K562 (cell line): ENCODE measurements around the gene PIK3R4. TPM values are rescaled to one million over a fixed set of nuclear protein-coding genes. Genes with fewer than 3 reads are reported as not detected.

Experiments used
- ATAC-seq: fragments of 200-7000 bp; cut with Tn5 transposase; 3 replicates; pipeline ENCODE4 v1.9.1; 2020; ENCODE audit warnings: moderate library complexity
- BruUV-seq: library from RNA; stranded (reverse); fragments of 400-500 nt; replicated peaks from 2 replicates; lab custom pipeline; 2021; lab: Mats Ljungman, UMichigan
- CTCF ChIA-PET: fragments of 300-600 bp; formaldehyde crosslinking; extraction: SDS; loops from one replicate; lab custom pipeline; 2021; ENCODE audit warnings: low intra/inter-chr PET ratio; lab: Yijun Ruan, JAX
- POLR2A ChIA-PET: fragments of 300-600, 350-650 bp; sonication (Branson Sonifier 250); formaldehyde crosslinking; extraction: SDS; loops from one replicate; lab custom pipeline; 2021; ENCODE audit warnings: antibody characterized with exemption, inconsistent platforms; lab: Yijun Ruan, JAX
- DNase-seq, 4 experiments: peaks; one replicate each; pipeline versions ENCODE4 v3.0.0 to v3.0.0-alpha.2; 2011 to 2018; ENCODE audit warnings: low spot score in 3 of 4, mixed read lengths in 3 of 4; ENCODE audit errors: extremely low read depth in 1 of 4
- FAIRE-seq: peaks from 2 replicates; lab custom pipeline; 2011; peaks lifted over from hg19 to GRCh38; lab: Jason Lieb, UNC
- H2AFZ ChIP-seq: 2 replicates; pipeline ENCODE4 v1.6.0; 2011; ENCODE audit warnings: low read depth, low read length, control low read depth, inconsistent platforms
- H3K27ac ChIP-seq: fragments of 200-600 bp; 3 replicates; pipeline ENCODE4 v1.8.0; 2011; ENCODE audit warnings: low read depth, mild to moderate bottlenecking, control low read depth, inconsistent platforms, low read length, moderate library complexity, mixed read lengths; ENCODE audit errors: extremely low read depth
- H3K27me3 ChIP-seq, 2 experiments: fragments of 300-600 bp in 1 of 2; 2 replicates in 1 of 2; 3 replicates in 1 of 2; pipeline versions ENCODE4 v1.6.0 to v1.8.0; 2011; ENCODE audit warnings: inconsistent platforms in 2 of 2, low read length in 2 of 2, mild to moderate bottlenecking in 1 of 2, mixed read lengths in 1 of 2, moderate library complexity in 1 of 2; ENCODE audit not compliant: control insufficient read depth in 2 of 2, insufficient read depth in 2 of 2
- H3K36me3 ChIP-seq: fragments of 300-600 bp; 3 replicates; pipeline ENCODE4 v1.8.0; 2011; ENCODE audit warnings: mild to moderate bottlenecking, low read length, inconsistent platforms; ENCODE audit not compliant: control insufficient read depth, insufficient read depth
- H3K4me1 ChIP-seq, 2 experiments: fragments of 200-600 bp in 1 of 2; replicated peaks in 1 of 2; 2 replicates in 1 of 2; 3 replicates in 1 of 2; pipeline versions ENCODE4 v1.5.1 to v1.8.0; 2011; ENCODE audit warnings: inconsistent platforms in 2 of 2, low read length in 2 of 2, mild to moderate bottlenecking in 1 of 2, mixed read lengths in 1 of 2, moderate library complexity in 1 of 2; ENCODE audit not compliant: control insufficient read depth in 2 of 2, insufficient read depth in 2 of 2
- H3K4me2 ChIP-seq: 2 replicates; pipeline ENCODE4 v1.6.1; 2011; ENCODE audit warnings: low read length, control low read depth, inconsistent platforms, mixed read lengths; ENCODE audit not compliant: insufficient read depth
- H3K4me3 ChIP-seq: fragments of 200-600 bp; sonication (generic), shearing (Covaris generic); 2 replicates; pipeline ENCODE4 v1.5.1; 2016; ENCODE audit warnings: control low read depth, inconsistent platforms
- H3K79me2 ChIP-seq: fragments of 200-600 bp; 3 replicates; pipeline ENCODE4 v1.8.0; 2011; ENCODE audit warnings: low read length, inconsistent platforms; ENCODE audit not compliant: control insufficient read depth, insufficient read depth
- H3K9ac ChIP-seq, 2 experiments: 2 replicates each; pipeline versions ENCODE4 v1.6.0 to v1.6.1; 2011; ENCODE audit warnings: low read depth in 2 of 2, low read length in 2 of 2, control low read depth in 1 of 2, inconsistent platforms in 1 of 2, mild to moderate bottlenecking in 1 of 2, mixed read lengths in 1 of 2; ENCODE audit not compliant: insufficient read depth in 1 of 2
- H3K9me1 ChIP-seq: one replicate; pipeline ENCODE4 v1.6.0; 2011; ENCODE audit warnings: inconsistent platforms, mild to moderate bottlenecking, low read length, moderate library complexity; ENCODE audit not compliant: control insufficient read depth, insufficient read depth
- H3K9me3 ChIP-seq: replicated peaks from 2 replicates; pipeline ENCODE4 v1.5.1; 2011; ENCODE audit warnings: low read depth, low read length, inconsistent platforms; ENCODE audit not compliant: control insufficient read depth, insufficient read depth
- H4K20me1 ChIP-seq: replicated peaks from 2 replicates; pipeline ENCODE4 v1.6.1; 2011; ENCODE audit warnings: low read length, inconsistent platforms, mixed read lengths; ENCODE audit not compliant: control insufficient read depth, insufficient read depth
- FOXJ2 ChIP-seq: fragments of 200-800 bp; sonication (Bioruptor generic); IDR thresholded peaks from 2 replicates; pipeline ENCODE4 v1.6.1; 2016; ENCODE audit warnings: missing genetic modification characterization, missing compliant biosample characterization
- HDAC3 ChIP-seq: fragments of 450-650 bp; IDR thresholded peaks from 2 replicates; pipeline ENCODE4 v1.6.1; 2018; ENCODE audit warnings: borderline replicate concordance, mild to moderate bottlenecking, moderate library complexity; ENCODE audit not compliant: partially characterized antibody
- HEY1 ChIP-seq: fragments of 250-450 bp; sonication (Bioruptor Pico); IDR thresholded peaks from 2 replicates; pipeline ENCODE4 v1.5.0; 2020; ENCODE audit warnings: mild to moderate bottlenecking, moderate library complexity, borderline replicate concordance
- HNRNPL ChIP-seq: fragments of 200-400 bp; formaldehyde crosslinking; IDR thresholded peaks from 2 replicates; pipeline ENCODE4 v1.6.1; 2017; ENCODE audit warnings: low read depth, mild to moderate bottlenecking, low read length
- MCM3 ChIP-seq: fragments of 450-650 bp; IDR thresholded peaks from 2 replicates; pipeline ENCODE4 v1.6.1; 2016
- NR1H2 ChIP-seq: sonication (generic); formaldehyde crosslinking; IDR thresholded peaks from 2 replicates; pipeline ENCODE4 v1.4.0; 2020; ENCODE audit warnings: mild to moderate bottlenecking, missing genetic modification reagents
- TEAD4 ChIP-seq, 2 experiments: sonication (generic) in 1 of 2; formaldehyde crosslinking in 1 of 2; IDR thresholded peaks; 2 replicates each; pipeline versions ENCODE4 v1.6.1 to v1.8.0; 2012 to 2022; ENCODE audit warnings: borderline replicate concordance in 1 of 2, inconsistent platforms in 1 of 2, low read length in 1 of 2, mild to moderate bottlenecking in 1 of 2, missing genetic modification reagents in 1 of 2
- ZNF12 ChIP-seq: sonication (generic); formaldehyde crosslinking; IDR thresholded peaks from 2 replicates; pipeline ENCODE4 v1.4.0; 2020; ENCODE audit warnings: mild to moderate bottlenecking, missing genetic modification reagents
- ZNF354B ChIP-seq: fragments of 250-450 bp; sonication (Bioruptor Pico); IDR thresholded peaks from 2 replicates; pipeline ENCODE4 v1.4.0; 2020
- ZNF644 ChIP-seq: fragments of 200-800 bp; sonication (Bioruptor generic); IDR thresholded peaks from 2 replicates; pipeline ENCODE4 v1.6.1; 2016; ENCODE audit warnings: low read depth, missing genetic modification characterization, missing compliant biosample characterization
- ZNF77 ChIP-seq: fragments of 250-450 bp; sonication (Bioruptor Pico); IDR thresholded peaks from 2 replicates; pipeline ENCODE4 v1.5.0; 2020
- WGBS: fragments of 100-300 bp; shearing (Covaris generic); methylation state at CpG from one replicate; pipeline ENCODE4 v1.1.6; 2016; ENCODE audit warnings: low coverage, mixed read lengths; ENCODE audit not compliant: insufficient coverage; ENCODE audit errors: missing lambda C conversion rate; 5-methylcytosine and 5-hydroxymethylcytosine counted together
- in situ Hi-C: fragments of 300-500 bp; cut with MboI; formaldehyde crosslinking; loops from 4 replicates; pipeline ENCODE4 v1.15.0; 2018; ENCODE audit warnings: inconsistent platforms, mixed read lengths
- intact Hi-C: fragments of 100-400 bp; cut with micrococcal nuclease; formaldehyde crosslinking; loops from 2 replicates; pipeline ENCODE4 v1.14.2; 2022
- polyA plus RNA-seq, 8 experiments: library from polyadenylated mRNA; depleted of rRNA in 4 of 8; stranded (reverse) in 5 of 8; unstranded in 3 of 8; fragments of >200 nt; fragmentation: Nextera tagmentation in 2 of 8; fragmentation: Illumina TruSeq in 1 of 8; extraction: Ambion mirVana in 2 of 8; extraction: Trizol in 1 of 8; gene quantifications; 2 replicates each; pipeline versions ENCODE4 v1.2.1 to v1.2.3, GENCODE V29; 2011 to 2014; ENCODE audit warnings: inconsistent platforms in 1 of 8, missing spikeins in 1 of 8
- total RNA-seq, 7 experiments: library from RNA; depleted of rRNA in 6 of 7; stranded (reverse); fragments of >200 nt in 6 of 7; fragmentation: Illumina TruSeq in 2 of 7; extraction: Trizol in 2 of 7; gene quantifications; 2 replicates each; pipeline versions ENCODE4 v1.2.1 to v1.2.3, GENCODE V29; 2011 to 2021; ENCODE audit warnings: low replicate concordance in 1 of 7
- TF ChIP-seq, protein P1 (sequence below): fragments of 250-450 bp; sonication (Bioruptor Pico); IDR thresholded peaks from 2 replicates; pipeline ENCODE4 v1.8.0; 2022; ENCODE audit warnings: inconsistent platforms, mild to moderate bottlenecking, moderate library complexity, borderline replicate concordance
- TF ChIP-seq, protein P2 (sequence below): IDR thresholded peaks from 2 replicates; pipeline ENCODE4 v1.6.1; 2011; ENCODE audit not compliant: insufficient read length; ENCODE audit errors: extremely low read depth
- TF ChIP-seq, protein P3 (sequence below), 2 experiments: IDR thresholded peaks in 1 of 2; conservative IDR thresholded peaks in 1 of 2; 2 replicates each; pipeline ENCODE4 v1.6.1; 2016; ENCODE audit warnings: low read depth in 2 of 2, mild to moderate bottlenecking in 1 of 2, missing compliant biosample characterization in 1 of 2, missing genetic modification characterization in 1 of 2, moderate library complexity in 1 of 2
- TF ChIP-seq, protein P4 (sequence below): IDR thresholded peaks from 2 replicates; pipeline ENCODE4 v1.6.1; 2011; ENCODE audit warnings: borderline replicate concordance, low read depth, mild to moderate bottlenecking, moderate library complexity, low read length; ENCODE audit not compliant: insufficient read depth, poor library complexity, severe bottlenecking

PIK3R4 gene
- total and polyA plus RNA-seq, 9 of the 15 experiments (the other 6 are each of a cell fraction or from before 2014, with no cell fraction given), result 20.6 to 45.8 (median 26.0) TPM

DNA sequence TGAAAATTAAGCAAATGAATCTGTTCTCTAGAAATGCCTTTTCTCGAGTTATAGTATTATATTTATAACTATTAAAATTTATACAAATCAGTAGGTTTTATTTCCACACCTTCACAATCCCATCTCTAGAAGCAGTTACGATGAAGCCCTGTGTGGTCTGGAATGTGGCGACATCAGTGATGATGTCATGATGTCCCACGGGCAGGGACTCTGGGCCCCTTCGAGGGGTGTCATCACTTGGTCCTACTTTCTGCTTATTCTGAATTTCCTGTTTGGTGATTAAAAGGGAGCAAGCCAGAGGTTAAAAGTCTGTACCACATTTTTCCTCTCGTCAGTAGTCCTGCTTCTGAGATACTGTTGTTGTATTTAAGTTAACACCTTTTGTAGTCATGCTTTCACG lies 67.4 kb downstream of the PIK3R4 start (continued):
- TF ChIP-seq, protein P1, sequence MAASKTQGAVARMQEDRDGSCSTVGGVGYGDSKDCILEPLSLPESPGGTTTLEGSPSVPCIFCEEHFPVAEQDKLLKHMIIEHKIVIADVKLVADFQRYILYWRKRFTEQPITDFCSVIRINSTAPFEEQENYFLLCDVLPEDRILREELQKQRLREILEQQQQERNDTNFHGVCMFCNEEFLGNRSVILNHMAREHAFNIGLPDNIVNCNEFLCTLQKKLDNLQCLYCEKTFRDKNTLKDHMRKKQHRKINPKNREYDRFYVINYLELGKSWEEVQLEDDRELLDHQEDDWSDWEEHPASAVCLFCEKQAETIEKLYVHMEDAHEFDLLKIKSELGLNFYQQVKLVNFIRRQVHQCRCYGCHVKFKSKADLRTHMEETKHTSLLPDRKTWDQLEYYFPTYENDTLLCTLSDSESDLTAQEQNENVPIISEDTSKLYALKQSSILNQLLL, result no peak
- TF ChIP-seq HEY1 (CRISPR knock-in tag), result no peak
- TF ChIP-seq HDAC3, result no peak
- TF ChIP-seq ZNF12, result no peak
- no peak for TF ChIP-seq ZNF354B
- TF ChIP-seq HNRNPL, result no peak

DNA sequence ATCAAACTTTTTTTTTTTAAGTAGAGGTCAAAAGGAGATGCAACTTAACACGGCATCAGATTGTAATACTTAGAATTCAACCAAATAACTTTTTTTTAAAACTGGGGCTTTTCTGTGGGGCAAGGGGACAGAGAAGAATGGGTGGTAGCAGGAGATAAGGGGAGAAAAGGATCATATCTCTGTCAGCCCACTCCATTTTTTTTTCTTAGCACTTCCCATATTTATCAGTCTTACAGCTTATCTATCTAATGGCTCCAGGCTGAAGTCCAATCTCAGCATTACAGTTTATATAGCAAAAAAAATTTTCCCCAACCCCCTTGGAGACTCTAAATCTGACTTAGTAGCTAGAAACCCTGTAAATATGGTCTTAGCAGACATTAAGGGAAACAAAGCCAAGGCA lies 69.3 kb downstream of the PIK3R4 start:
- H3K27me3 ChIP-seq, result no peaks in the 10 kb centered on the region
- H3K4me2 ChIP-seq, result no peak overlapping the region
- in situ Hi-C loops (no loop called here), intact Hi-C loops (no loop called here)
- peak; percentile 8 to 20 (median 15) for DNase-seq
- no peak overlapping the region for H3K27ac ChIP-seq
- ATAC-seq, result no peak
- no peak overlapping the region for H3K9ac ChIP-seq
- CTCF ChIA-PET, result no interaction called here
- H3K79me2 ChIP-seq, result no peaks in the 10 kb centered on the region
- 0% methylated on average over 1 of the region's 1 CpG for WGBS
- no peaks in the 10 kb centered on the region for H3K9me1 ChIP-seq
- POLR2A ChIA-PET, result interaction anchor here (1.1 to 1.2 kb wide), 2 partner anchors 9 to 22 kb away, joined by 3 to 7 read pairs; no protein-coding TSS in a partner anchor
- H3K36me3 ChIP-seq, result peaks cover 56% of the 10 kb centered on the region
- H3K4me1 ChIP-seq, result 0 out of 5 replicates have a peak, but pooled peaks cover 0 to 3% of the 10 kb centered on the region in 2 experiments
- no TSS peak for BruUV-seq
- no peak overlapping the region for H2AFZ ChIP-seq
- no peaks in the 10 kb centered on the region for H4K20me1 ChIP-seq
- no peaks in the 10 kb centered on the region for H3K9me3 ChIP-seq
- H3K4me3 ChIP-seq, result no peak overlapping the region
- no peak for FAIRE-seq
- TF ChIP-seq FOXJ2 (no peak), TEAD4 (IDR thresholded peaks at IDR 0.05; ENCODE audit: low read length) (peak; percentile 74), TEAD4 (CRISPR knock-in tag; IDR thresholded peaks at IDR 0.05; ENCODE audit: borderline replicate concordance) (no peak), ZNF77 (no peak), ZNF644 (no peak), MCM3 (no peak), NR1H2 (CRISPR knock-in tag) (no peak)
- TF ChIP-seq, protein P2, sequence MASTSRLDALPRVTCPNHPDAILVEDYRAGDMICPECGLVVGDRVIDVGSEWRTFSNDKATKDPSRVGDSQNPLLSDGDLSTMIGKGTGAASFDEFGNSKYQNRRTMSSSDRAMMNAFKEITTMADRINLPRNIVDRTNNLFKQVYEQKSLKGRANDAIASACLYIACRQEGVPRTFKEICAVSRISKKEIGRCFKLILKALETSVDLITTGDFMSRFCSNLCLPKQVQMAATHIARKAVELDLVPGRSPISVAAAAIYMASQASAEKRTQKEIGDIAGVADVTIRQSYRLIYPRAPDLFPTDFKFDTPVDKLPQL, result no peak
- TF ChIP-seq, protein P3, sequence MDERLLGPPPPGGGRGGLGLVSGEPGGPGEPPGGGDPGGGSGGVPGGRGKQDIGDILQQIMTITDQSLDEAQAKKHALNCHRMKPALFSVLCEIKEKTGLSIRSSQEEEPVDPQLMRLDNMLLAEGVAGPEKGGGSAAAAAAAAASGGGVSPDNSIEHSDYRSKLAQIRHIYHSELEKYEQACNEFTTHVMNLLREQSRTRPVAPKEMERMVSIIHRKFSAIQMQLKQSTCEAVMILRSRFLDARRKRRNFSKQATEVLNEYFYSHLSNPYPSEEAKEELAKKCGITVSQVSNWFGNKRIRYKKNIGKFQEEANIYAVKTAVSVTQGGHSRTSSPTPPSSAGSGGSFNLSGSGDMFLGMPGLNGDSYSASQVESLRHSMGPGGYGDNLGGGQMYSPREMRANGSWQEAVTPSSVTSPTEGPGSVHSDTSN (CRISPR knock-in tag; IDR thresholded peaks at IDR 0.05; ENCODE audit: low read depth), result no peak
- TF ChIP-seq, protein P3 (tag; conservative IDR thresholded peaks at IDR 0.05; ENCODE audit: low read depth), result peak; percentile 24; the same call in 1 of the 2 replicates
- TF ChIP-seq, protein P4, sequence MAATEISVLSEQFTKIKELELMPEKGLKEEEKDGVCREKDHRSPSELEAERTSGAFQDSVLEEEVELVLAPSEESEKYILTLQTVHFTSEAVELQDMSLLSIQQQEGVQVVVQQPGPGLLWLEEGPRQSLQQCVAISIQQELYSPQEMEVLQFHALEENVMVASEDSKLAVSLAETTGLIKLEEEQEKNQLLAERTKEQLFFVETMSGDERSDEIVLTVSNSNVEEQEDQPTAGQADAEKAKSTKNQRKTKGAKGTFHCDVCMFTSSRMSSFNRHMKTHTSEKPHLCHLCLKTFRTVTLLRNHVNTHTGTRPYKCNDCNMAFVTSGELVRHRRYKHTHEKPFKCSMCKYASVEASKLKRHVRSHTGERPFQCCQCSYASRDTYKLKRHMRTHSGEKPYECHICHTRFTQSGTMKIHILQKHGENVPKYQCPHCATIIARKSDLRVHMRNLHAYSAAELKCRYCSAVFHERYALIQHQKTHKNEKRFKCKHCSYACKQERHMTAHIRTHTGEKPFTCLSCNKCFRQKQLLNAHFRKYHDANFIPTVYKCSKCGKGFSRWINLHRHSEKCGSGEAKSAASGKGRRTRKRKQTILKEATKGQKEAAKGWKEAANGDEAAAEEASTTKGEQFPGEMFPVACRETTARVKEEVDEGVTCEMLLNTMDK, result no peak
